Measurements from ENCODE around the gene JPH4. TPM values are rescaled to one million over a fixed set of nuclear protein-coding genes. Genes with fewer than 3 reads are reported as not detected.

Gene JPH4
- total and polyA plus RNA-seq, 3 donors from 2014 or later: 3.4 to 3.9 (median 3.6) TPM

GRCh38 chr14:23604675-23605170 is 26.1 kb upstream of the JPH4 start:
- DNase-seq: no peak
- no peaks in the 10 kb centered on the region for H3K36me3 ChIP-seq (ENCODE audit: low read depth, missing control alignments)
- intact Hi-C loops (cut with DNase I; ENCODE audit: low total_unique reads): no loop called here
- TF ChIP-seq POLR2A (IDR thresholded peaks at IDR 0.05): no peak
- TF ChIP-seq CTCF (IDR thresholded peaks at IDR 0.05): no peak
- no peak overlapping the region for H3K27ac ChIP-seq
- no peaks in the 10 kb centered on the region for H3K27me3 ChIP-seq
- H3K4me1 ChIP-seq: no peaks in the 10 kb centered on the region
- 90 to 93% methylated on average over 3 of the region's 3 CpGs for WGBS, 2 donors
- no peak overlapping the region for H3K4me3 ChIP-seq
- H3K9me3 ChIP-seq: no peaks in the 10 kb centered on the region

GRCh38 chr14:23604148-23604547 is 25.6 kb upstream of the JPH4 start:
- no peak for DNase-seq
- no peaks in the 10 kb centered on the region for H3K27me3 ChIP-seq
- no peaks in the 10 kb centered on the region for H3K36me3 ChIP-seq (ENCODE audit: low read depth, missing control alignments)
- H3K9me3 ChIP-seq: no peaks in the 10 kb centered on the region
- no peak overlapping the region for H3K27ac ChIP-seq
- no peak overlapping the region for H3K4me3 ChIP-seq
- no peaks in the 10 kb centered on the region for H3K4me1 ChIP-seq
- TF ChIP-seq CTCF (IDR thresholded peaks at IDR 0.05) (no peak), POLR2A (IDR thresholded peaks at IDR 0.05) (no peak)
- intact Hi-C loops (cut with DNase I; ENCODE audit: low total_unique reads): no loop called here
- WGBS, 2 donors: 83 to 94% methylated on average over 2 of the region's 2 CpGs

- intact Hi-C loops (cut with DNase I; ENCODE audit: low total_unique reads): no loop called here
- no peaks in the 10 kb centered on the region for H3K36me3 ChIP-seq (ENCODE audit: low read depth, missing control alignments)
- no peaks in the 10 kb centered on the region for H3K27me3 ChIP-seq
- no peak overlapping the region for H3K27ac ChIP-seq
- no peak overlapping the region for H3K4me3 ChIP-seq
- H3K4me1 ChIP-seq: no peaks in the 10 kb centered on the region
- 83 to 100% methylated on average over 2 of the region's 2 CpGs for WGBS, 2 donors
- no peak for DNase-seq
- no peaks in the 10 kb centered on the region for H3K9me3 ChIP-seq
- TF ChIP-seq CTCF (IDR thresholded peaks at IDR 0.05): no peak
- TF ChIP-seq POLR2A (IDR thresholded peaks at IDR 0.05): no peak
Measured at GRCh38 chr14:23603103-23603502, 24.5 kb upstream of the JPH4 start.

GRCh38 chr14:23602181-23603095 is 23.8 kb upstream of the JPH4 start:
- H3K36me3 ChIP-seq (ENCODE audit: low read depth, missing control alignments): no peaks in the 10 kb centered on the region
- H3K9me3 ChIP-seq: no peaks in the 10 kb centered on the region
- H3K27me3 ChIP-seq: no peaks in the 10 kb centered on the region
- TF ChIP-seq CTCF (IDR thresholded peaks at IDR 0.05) (no peak), POLR2A (IDR thresholded peaks at IDR 0.05) (no peak)
- intact Hi-C loops (cut with DNase I; ENCODE audit: low total_unique reads): no loop called here
- DNase-seq: no peak
- no peaks in the 10 kb centered on the region for H3K4me1 ChIP-seq
- H3K27ac ChIP-seq: no peak overlapping the region
- no peak overlapping the region for H3K4me3 ChIP-seq
- WGBS, 2 donors: 91 to 92% methylated on average over 12 of the region's 12 CpGs

GRCh38 chr14:23601845-23602180 is 23.2 kb upstream of the JPH4 start:
- Histone ChIP-seq H3K27me3 (no peaks in the 10 kb centered on the region), H3K4me3 (no peak overlapping the region), H3K36me3 (ENCODE audit: low read depth, missing control alignments) (no peaks in the 10 kb centered on the region), H3K27ac (no peak overlapping the region), H3K4me1 (no peaks in the 10 kb centered on the region), H3K9me3 (no peaks in the 10 kb centered on the region)
- intact Hi-C loops (cut with DNase I; ENCODE audit: low total_unique reads): no loop called here
- WGBS, 2 donors: 71 to 79% methylated on average over 1 of the region's 1 CpG
- DNase-seq: no peak
- TF ChIP-seq POLR2A (IDR thresholded peaks at IDR 0.05): no peak
- TF ChIP-seq CTCF (IDR thresholded peaks at IDR 0.05): no peak
